SK-N-MC (cell line): ENCODE data around the gene C1orf53.

ENCODE experiments used
- EZH2 ChIP-seq: fragments of 200-600 bp; sonication (generic); IDR thresholded peaks from one replicate; pipeline ENCODE4 v1.6.1; 2017; ENCODE audit warnings: antibody characterized with exemption
- POLR2AphosphoS5 ChIP-seq: IDR thresholded peaks from 2 replicates; pipeline ENCODE4 v1.6.1; 2012; ENCODE audit warnings: mild to moderate bottlenecking, low read depth, low read length, borderline replicate concordance

DNA sequence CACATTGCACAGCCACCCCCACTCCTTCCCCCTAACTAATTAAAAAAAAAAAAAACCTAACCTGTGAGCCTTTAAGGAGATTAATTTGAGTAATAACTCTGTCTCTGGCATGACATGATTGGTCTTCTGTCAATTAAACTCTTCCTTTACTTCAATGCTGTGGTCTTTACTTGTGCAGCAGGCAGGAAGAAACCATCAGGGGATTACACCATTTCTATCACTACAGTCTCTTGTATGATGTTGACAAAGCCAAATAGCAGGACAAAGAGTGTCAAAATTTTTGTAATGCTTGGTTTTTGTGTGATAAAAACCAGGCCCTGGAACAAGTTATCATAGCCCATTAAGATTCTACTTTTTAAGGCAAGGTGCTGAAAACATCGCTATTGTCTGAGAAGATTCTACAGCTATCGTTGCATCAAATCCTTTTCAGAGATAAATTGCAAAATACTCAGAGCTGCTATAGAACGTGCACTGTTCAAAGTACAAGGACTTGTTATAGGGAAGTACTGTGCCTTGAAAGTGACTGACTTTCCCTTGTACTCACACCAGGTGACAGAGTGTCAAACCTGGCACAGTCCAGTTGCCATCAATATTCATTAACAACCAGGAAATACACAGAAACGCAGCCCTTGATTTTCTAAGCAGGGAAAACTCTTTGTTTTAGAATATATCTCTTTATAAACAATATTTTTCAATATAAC, 52.4 kb downstream of the C1orf53 start:
- TF ChIP-seq EZH2 = no peak
- TF ChIP-seq POLR2AphosphoS5 = no peak
